GM19239 (cell line): ENCODE data around the gene PAK6.

Source experiments
- DNase-seq: peaks from one replicate; pipeline ENCODE4 v3.0.0; 2011; ENCODE audit warnings: low spot score; ENCODE audit not compliant: insufficient read length
- FAIRE-seq: peaks from 2 replicates; lab custom pipeline; 2011; peaks lifted over from hg19 to GRCh38; lab: Jason Lieb, UNC

The PAK6 gene

DNA sequence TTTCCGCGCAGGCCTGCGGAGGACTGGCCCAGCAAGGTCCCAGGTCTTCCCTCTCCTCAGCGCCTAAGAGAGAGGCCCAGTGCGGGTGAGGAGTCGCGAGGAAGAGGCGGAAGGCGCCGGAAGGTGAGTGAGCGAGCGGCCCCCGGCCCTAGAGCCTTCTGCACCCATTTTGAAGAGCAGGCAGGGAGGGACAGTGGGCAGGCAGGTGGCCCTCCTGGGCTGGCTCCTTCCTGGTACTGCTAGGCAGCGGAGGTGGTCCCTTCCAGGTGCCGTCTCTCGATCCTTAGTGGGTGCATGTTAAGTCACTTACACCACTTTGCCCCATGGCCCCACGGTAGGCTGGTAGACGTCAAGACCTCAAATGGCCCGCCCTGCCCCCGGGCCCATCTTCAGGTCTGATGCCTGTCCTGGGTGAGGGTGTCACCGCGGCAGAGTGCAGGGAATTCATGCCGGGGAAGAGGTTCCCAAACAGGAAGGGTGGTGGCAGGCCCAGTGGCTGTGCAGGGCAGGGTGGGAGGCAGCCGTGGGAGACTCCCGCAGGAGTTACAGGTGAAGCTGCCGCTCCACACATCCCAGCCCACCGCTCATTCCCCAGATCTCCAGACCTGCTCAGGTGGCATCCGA is 14.4 kb downstream of the PAK6 start:
- DNase-seq: no peak
- no peak for FAIRE-seq

DNA sequence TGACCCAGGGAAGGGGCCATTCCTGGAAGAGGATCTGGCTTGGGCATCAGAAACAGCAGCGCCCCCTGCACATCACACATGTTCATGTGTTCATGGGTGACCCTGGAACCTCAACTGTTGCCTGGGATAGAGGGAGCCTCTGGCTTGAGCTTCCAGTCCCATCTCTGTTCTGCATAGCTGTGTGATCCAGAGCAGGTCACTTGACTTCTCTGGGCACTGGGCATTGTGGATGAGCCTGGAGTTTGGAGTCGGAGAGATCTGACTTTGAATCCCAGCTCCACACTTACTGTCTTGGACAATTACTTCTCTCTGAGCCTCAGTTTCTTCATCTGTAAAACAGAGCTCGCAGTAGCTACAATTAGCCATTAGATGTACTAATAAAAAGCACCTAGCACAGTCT is 15.6 kb downstream of the PAK6 start:
- DNase-seq: no peak
- FAIRE-seq: no peak

DNA sequence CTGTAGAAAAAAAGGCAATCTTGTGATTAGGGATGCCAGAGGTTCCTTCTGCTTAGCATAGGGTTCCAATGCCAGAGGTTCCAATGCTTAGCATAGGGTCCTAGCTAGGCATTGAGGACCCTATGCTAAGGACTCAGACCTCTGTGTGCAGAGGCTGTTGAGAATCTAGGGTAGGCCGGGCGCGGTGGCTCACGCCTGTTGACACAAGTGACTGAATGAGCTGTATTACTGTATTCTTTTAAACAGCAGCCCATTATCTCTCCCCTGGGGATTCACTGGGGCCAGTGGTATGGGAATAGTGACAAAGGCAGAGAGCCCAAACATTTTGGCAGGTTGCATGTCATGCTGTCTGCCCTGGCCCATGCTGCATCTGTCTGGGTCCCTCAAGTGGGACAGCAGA is 16.2 kb downstream of the PAK6 start:
- no peak for DNase-seq

DNA sequence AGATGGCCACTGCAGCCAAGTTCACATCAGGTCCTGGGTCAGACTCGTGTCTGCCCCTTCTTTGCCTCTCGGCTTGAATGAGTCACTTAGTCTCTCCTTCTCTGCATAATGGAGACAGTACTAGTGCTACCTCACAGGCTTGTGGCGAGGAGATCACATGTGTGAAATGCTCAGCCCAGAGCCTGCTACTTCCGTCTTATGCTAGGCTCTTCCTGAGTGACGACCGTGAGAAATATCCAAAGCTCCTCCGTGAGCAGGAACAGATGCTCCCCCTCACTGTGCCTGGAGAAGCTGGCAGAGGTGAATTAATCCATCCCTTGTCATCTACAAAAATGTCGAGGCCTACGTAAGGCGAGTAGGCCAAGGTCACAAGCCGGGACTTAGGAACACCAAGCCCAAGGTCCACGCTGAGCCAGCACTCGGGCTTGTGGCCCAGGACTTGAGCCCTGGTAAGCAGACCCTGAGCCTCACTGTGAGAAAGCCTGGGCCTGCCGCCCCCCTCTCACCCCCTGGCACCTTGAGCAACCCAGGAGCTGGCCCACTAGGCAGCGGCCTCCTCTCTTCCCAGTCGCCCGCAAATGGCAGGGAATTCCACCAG is 17.9 kb downstream of the PAK6 start:
- no peak for DNase-seq
- no peak for FAIRE-seq

More for the DNA sequence above, 16.2 kb downstream of the PAK6 start:
- FAIRE-seq: no peak

DNA sequence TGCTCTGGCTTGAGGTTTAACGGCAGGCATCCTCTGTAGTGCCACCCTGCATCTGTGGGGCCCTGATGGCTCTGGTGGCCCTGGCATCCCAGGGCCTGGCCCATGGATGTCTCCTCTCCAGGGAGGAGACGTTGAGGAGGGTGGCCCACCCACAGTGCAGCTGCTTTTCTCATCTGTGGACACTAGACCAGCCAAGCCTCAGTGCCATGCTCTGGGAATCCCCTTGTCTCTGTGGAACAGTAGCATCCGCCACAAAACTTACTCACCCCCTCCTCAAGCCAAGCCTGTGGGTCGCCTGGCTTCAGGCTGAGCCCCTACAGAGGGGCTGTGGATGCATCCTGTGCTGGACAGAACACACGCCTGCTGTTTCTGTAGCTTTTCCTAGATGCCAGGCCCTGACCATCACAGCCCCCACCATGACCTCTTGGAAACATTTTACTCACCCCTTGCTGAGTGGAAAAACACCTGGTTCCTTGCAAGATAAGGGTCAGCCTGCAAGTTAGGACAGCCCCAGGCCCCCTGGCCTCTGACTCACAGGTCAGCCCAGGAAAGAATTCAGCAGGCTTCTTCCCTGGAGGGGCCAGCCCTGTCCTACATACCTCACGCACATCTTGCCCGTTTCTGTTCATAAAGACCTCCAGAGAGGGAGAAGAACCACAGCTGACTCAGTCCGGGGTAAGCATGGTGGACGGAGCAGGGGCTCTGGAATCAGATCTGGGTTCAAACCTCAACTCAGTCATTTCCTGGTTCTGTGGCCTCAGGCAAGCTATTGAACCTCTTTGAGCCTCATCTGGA is 19.0 kb downstream of the PAK6 start:
- no peak for DNase-seq
- no peak for FAIRE-seq

DNA sequence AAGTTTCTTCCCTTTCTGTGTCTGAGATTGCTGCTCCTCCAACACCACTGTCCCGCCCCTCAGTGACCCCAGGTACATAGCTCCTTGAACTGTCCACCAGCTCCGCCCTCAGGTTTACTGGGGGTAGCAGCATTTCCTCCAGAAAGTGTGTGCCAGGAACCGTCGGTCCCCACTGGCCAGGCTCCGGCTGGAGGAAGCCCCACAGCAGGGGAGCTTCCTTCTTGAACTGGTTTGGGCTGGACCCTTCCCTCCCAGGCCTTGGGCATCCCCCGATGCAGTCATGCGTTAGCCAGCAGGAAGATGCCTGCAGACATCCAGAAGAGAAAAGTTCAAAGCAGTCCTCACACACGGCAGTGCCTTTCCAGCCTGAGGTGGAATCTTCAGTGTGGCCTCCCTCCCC is 19.7 kb downstream of the PAK6 start:
- no peak for DNase-seq

DNA sequence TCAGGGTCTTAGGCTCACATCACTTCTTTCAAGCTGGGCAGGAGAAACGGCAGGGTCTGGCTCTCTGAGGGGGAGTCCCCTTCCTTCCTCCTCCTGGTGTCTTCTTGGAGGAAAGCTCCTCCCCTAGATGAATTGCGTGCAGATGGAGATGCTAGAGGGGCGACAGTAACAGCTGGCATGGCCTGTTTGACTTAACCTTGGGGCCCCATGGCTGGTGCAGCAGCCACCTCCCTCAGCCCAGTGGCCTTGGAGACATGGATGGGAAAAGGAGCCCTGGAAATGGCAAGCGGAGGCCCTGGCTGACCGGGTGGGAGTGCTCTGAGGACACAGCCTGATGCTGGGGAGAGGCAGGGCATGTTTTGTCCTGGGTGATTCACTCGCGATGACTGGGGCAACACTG is 20.2 kb downstream of the PAK6 start:
- DNase-seq (no peak), FAIRE-seq (no peak)

More for the DNA sequence above, 19.7 kb downstream of the PAK6 start:
- FAIRE-seq: no peak

DNA sequence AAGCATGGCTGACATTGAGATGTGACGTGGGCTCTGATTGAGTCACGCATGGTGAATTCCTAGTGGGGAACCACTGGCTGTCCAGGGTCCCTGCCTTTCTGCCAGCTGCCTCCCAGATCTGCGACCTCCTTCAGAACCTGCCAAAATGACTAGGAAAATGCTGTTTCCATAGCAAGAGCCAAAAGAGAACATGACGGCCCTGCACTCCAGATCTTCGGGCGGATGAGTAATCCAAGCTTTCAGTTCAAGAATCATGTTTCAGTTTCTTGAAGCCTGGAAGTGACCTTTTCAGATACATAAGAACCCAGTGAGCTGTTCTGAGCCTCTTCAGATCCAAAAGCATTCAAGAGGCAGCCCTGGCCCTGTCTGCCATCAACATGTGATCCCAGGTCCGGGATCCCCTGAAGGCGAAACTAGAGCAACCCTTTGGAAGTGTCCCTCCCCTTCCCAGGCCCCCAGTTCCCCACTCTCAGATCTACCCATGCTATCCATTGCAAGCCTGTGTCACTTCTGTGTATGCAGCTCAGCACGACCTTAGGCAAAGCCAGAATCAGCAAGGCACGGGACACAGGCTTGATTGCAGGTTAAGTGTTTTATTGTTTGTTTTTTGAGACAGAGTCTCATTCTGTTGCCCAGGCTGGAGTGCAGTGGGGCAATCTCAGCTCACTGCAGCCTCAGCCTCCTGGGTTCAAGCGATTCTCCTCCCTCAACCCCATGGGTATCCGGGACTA is 24.3 kb downstream of the PAK6 start:
- FAIRE-seq: no peak
- no peak for DNase-seq

DNA sequence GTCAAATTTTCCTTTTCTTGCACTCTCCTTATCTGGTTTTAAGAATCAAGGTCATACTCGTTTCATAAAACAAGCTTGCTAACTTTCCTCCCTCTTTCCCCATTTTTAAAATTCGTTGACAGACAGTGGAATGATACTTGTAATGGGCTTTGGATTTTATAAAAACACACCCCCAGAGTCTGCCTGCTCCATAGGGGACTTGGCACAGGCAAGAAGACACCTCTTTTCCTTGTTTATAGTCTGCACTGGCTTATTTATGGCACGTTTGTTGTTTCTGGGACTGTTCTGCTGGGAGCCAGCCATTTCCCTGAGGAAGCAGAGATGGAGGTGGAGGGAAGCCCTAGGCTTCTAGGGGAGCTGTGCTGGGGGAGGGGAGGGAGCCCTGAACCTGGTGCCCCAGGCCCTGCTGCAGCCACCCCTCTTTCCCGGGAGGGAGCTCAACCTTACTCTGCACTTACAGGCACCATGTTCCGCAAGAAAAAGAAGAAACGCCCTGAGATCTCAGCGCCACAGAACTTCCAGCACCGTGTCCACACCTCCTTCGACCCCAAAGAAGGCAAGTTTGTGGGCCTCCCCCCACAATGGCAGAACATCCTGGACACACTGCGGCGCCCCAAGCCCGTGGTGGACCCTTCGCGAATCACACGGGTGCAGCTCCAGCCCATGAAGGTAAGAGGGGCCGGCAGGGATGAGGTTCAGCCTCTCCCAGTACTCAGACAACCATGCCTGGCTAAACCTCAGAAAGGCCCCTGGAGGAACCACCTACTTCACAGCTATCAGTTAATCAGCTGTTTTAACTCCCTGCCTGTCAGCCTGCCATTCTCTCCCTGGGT is 25.7 kb downstream of the PAK6 start:
- DNase-seq (no peak), FAIRE-seq (no peak)

DNA sequence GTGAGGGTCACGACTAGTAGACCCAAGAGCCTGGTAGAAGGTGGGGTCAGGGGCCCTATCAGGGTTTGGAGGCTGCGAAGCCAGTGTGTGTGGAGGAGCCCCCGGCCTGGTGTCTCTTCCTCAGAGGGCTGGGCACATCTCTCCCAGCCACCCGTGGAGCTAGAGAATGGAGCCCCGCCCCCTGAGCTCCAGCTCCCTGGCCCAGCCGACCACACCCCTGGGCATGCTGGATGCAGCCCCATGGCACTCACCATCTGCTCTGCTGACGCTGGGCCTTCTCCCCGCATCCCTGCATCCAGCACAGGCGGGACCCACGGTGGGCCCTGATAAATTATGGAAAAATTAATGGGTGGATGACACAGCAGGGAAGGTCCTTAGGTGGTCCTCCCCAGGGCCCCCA is 26.5 kb downstream of the PAK6 start:
- FAIRE-seq (no peak), DNase-seq (no peak)

DNA sequence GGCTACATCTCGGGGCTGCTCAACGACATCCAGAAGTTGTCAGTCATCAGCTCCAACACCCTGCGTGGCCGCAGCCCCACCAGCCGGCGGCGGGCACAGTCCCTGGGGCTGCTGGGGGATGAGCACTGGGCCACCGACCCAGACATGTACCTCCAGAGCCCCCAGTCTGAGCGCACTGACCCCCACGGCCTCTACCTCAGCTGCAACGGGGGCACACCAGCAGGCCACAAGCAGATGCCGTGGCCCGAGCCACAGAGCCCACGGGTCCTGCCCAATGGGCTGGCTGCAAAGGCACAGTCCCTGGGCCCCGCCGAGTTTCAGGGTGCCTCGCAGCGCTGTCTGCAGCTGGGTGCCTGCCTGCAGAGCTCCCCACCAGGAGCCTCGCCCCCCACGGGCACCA is 27.0 kb downstream of the PAK6 start:
- no peak for DNase-seq
- no peak for FAIRE-seq

DNA sequence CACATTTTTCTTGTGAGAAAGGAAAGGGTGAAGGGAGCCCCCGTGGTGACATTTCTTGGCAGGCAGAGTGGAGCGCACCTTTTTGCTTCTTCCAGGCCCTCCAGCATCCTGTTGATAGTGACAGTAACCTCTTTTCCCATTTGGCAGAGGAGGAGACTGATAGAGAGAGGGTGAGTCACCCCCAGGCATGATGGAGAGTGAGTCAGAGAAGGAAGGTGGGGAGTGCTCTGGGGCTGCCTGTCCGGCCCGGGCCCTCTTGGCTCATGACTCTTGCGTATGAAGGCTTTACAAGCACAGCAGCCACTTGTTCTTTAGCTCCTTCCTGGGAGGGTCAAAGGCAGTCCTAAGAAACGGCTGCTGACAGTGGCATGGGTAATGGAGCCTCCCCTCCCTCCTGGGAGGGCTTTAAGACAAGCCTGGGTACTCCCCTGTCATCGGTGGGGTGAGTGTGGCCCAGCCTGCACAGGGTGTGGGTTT is 28.0 kb downstream of the PAK6 start:
- DNase-seq (no peak), FAIRE-seq (no peak)

DNA sequence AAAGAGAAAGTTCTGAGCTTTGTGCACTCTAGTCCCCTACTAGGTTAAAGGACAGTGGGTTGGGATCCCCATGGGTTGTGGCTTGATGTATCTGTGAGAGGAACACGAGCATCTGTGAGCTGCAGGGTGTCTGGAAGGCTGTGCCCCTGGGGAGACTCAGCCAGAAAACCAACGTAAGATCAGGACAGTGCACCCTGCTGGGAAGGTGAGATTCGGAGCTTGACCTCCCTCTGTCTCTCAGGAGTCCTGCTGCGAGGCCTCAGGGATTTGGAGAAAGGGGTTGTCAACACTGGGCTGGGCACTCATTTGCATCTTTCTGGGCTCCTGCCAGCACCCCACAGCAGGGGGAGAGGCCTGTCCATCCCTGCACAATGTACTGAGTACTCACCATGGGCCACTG is 28.8 kb downstream of the PAK6 start:
- FAIRE-seq: no peak
- no peak for DNase-seq

DNA sequence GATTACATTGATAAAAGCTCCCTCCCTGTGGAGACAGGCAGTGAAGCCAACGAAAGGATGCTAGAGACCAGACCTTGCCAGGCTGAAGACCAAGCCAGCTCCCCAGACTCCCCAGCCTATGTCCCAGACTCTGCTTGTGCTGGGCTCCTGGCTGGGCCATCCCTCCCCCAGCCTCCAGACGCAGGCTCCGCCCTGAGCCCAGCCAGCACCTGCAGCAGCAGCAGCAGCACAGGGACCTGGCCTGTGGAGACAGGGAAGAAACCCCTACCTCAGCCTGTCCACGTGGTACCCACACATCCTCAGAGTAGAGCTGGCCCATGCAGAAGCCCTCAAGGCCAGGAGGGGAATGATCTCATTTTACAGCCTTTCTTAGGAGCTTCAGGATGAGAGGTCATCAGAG is 30.7 kb downstream of the PAK6 start:
- FAIRE-seq (no peak), DNase-seq (no peak)

DNA sequence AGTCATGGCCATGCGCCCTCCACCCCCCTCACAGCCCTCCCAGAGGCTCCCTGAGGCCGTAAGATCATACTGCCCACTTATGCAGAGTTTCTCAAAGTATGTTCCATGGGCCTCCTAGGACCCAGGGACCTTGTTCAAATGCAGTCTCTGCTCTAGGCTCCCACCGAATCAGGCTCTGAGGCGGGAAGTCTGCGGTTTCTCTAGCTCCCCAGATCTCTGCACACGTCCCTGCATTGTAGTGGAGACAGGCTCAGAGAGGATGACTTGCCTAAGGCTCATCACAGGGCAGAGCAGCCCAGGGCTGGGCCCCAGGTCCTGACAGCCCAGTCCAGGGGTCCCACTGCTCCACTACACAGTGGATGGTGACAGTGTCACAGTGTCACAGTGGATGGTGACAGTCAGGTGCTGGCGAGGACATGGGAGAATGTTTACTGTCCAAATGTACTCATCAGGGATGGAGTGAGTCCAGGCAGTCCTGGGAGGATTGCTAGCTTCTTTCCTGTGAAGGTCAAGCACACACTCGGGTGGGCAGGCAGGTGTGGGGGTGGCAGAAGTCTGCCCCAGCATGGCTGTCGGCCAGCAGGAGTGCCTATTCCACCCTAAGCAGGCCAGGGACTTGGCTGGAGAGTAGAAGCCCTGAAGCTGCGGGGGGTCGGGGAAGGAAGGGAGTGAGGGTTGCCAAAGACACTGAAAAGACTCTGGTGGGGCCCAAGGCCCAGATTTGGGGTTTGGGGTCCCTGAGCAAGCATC is 31.6 kb downstream of the PAK6 start:
- no peak for FAIRE-seq
- DNase-seq: no peak

DNA sequence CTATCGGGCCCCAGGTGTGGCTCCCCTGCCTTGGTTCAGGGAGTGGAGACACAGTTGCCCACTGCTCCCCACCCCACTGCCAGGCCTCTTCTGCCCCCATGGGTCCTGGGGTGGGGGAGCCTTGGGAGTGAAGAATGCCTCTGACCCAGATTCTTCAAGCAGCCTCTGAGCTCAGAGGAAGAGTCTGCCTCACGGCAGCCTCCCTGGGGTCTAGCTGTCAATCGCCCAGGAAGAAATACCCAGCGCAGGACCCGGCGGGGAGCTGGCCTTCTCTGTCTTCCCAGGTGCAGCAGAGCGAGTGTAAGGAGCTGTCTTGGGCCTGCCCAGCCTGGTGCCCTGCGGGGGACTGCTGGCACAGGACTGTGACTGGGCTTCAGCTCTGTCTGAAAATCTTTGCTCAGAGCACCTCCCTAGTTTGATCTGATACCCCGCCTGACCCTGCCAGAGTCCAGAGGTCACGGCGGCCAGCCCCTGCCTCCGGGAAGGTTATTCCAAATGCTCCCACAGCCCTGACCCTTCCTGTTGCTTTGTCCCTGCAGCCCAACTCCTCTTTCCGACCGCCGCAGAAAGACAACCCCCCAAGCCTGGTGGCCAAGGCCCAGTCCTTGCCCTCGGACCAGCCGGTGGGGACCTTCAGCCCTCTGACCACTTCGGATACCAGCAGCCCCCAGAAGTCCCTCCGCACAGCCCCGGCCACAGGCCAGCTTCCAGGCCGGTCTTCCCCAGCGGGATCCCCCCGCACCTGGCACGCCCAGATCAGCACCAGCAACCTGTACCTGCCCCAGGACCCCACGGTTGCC is 33.0 kb downstream of the PAK6 start:
- FAIRE-seq (no peak), DNase-seq (no peak)

DNA sequence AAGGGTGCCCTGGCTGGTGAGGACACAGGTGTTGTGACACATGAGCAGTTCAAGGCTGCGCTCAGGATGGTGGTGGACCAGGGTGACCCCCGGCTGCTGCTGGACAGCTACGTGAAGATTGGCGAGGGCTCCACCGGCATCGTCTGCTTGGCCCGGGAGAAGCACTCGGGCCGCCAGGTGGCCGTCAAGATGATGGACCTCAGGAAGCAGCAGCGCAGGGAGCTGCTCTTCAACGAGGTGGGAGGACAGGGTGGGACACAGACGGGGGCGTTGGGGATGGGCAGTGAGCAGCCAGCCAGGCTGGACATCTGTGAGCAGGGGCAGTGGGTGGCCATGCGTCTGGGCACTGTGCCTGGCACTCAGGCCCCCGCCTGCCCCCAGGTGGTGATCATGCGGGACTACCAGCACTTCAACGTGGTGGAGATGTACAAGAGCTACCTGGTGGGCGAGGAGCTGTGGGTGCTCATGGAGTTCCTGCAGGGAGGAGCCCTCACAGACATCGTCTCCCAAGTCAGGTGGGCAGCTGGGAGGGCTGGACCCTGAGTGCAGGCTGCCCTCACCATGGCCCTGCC is 33.7 kb downstream of the PAK6 start:
- no peak for DNase-seq
- no peak for FAIRE-seq

DNA sequence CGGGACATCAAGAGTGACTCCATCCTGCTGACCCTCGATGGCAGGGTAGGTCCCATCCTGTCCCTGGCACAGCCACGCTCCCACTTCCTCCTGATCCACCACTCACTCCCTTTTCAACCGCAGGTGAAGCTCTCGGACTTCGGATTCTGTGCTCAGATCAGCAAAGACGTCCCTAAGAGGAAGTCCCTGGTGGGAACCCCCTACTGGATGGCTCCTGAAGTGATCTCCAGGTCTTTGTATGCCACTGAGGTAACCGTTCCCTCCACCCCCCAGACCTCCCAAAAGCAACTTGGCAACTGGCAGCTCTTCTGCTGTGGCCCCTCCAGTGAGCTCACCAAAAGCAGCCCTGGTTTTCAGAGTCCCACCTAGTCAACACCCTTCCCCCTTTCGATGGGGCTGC is 34.6 kb downstream of the PAK6 start:
- DNase-seq (no peak), FAIRE-seq (no peak)
